NCI-H345 (cell line): ENCODE data around the gene PIMREG.

Experiments
- DNase-seq: peaks from one replicate; lab custom pipeline; 2025; lab: John Stamatoyannopoulos, UW

PIMREG gene

GRCh38 chr17:6443692-6444570, at the start of gene PIMREG:
PIMREG (plus strand) TSS chr17:6444455; CDS start chr17:6445111, 656 bp downstream.
- DNase-seq = peak; percentile 94

- no peak for DNase-seq
These were observed 45.3 kb upstream of the PIMREG start for GRCh38 chr17:6398955-6399354.

GRCh38 chr17:6402258-6402657, 42.0 kb upstream of the PIMREG start:
- DNase-seq = no peak

- no peak for DNase-seq
These were observed 36.0 kb upstream of the PIMREG start for GRCh38 chr17:6408276-6408675.

GRCh38 chr17:6408735-6409134, 35.5 kb upstream of the PIMREG start:
- no peak for DNase-seq

- peak; percentile 55 for DNase-seq
These were observed 31.2 kb upstream of the PIMREG start for GRCh38 chr17:6413065-6413464.

GRCh38 chr17:6415616-6416015, 28.6 kb upstream of the PIMREG start:
- no peak for DNase-seq

GRCh38 chr17:6420173-6420641, 24.0 kb upstream of the PIMREG start:
- peak; percentile 56 for DNase-seq

GRCh38 chr17:6421700-6422604, 22.3 kb upstream of the PIMREG start:
- DNase-seq = peak; percentile 70

GRCh38 chr17:6422654-6423241, 21.5 kb upstream of the PIMREG start:
- no peak for DNase-seq

- no peak for DNase-seq
These were observed 20.3 kb upstream of the PIMREG start for GRCh38 chr17:6423931-6424330.

- no peak for DNase-seq
These were observed 18.8 kb upstream of the PIMREG start for GRCh38 chr17:6425407-6425806.

GRCh38 chr17:6426356-6427101, 17.7 kb upstream of the PIMREG start:
- peak; percentile 47 for DNase-seq

GRCh38 chr17:6427279-6427781, 16.9 kb upstream of the PIMREG start:
- DNase-seq = no peak

- no peak for DNase-seq
These were observed 15.9 kb upstream of the PIMREG start for GRCh38 chr17:6428207-6428965.

GRCh38 chr17:6429266-6429665, 15.0 kb upstream of the PIMREG start:
- DNase-seq = no peak

GRCh38 chr17:6430769-6431168, 13.5 kb upstream of the PIMREG start:
- no peak for DNase-seq

- DNase-seq = no peak
These were observed 9.2 kb upstream of the PIMREG start, which contains the start of gene AIPL1 for GRCh38 chr17:6435051-6435450. AIPL1 (minus strand) TSS chr17:6435121; CDS start chr17:6435104, 17 bp downstream.

- peak; percentile 43 for DNase-seq
These were observed 8.3 kb upstream of the PIMREG start for GRCh38 chr17:6435968-6436367.

- no peak for DNase-seq
These were observed 6.8 kb upstream of the PIMREG start for GRCh38 chr17:6437466-6437865.
